Measurements from ENCODE around the gene PFN3. TPM values are rescaled to one million over a fixed set of nuclear protein-coding genes. Genes with fewer than 3 reads are reported as not detected.

The PFN3 gene
- total and polyA plus RNA-seq, 2 of the 4 experiments (the other 2 are of a cell fraction), result not detected

GRCh38 chr5:177392765-177393164 is 7.7 kb downstream of the PFN3 start:
- H2BK5ac ChIP-seq (ENCODE audit: low read depth, low read length, poor library complexity, severe bottlenecking), result no peak overlapping the region
- no peak overlapping the region for H3K9ac ChIP-seq (ENCODE audit: low read depth, low read length)
- peaks cover 37% of the 10 kb centered on the region for H3K27me3 ChIP-seq (ENCODE audit: control insufficient read depth, insufficient read depth, low read length)
- no peak overlapping the region for H2BK120ac ChIP-seq (ENCODE audit: low read depth, low read length)
- ChIA-PET CTCF (interaction anchor here (0.7 to 4.9 kb wide), 2 partner anchors 10 to 22 kb away, joined by 4 to 56 read pairs; partner anchors contain the start of gene PFN3), POLR2A (ENCODE audit: unreplicated experiment) (no interaction called here)
- H3K4me1 ChIP-seq (ENCODE audit: control insufficient read depth, insufficient read depth, low read length), result peaks cover 16% of the 10 kb centered on the region
- ATAC-seq (ENCODE audit: low read depth) (no peak), DNase-seq (no peak)
- TF ChIP-seq MAFK (IDR thresholded peaks at IDR 0.05; ENCODE audit: low read depth, low read length) (no peak), RFX5 (IDR thresholded peaks at IDR 0.05; ENCODE audit: low read depth, low read length) (no peak), CHD1 (IDR thresholded peaks at IDR 0.05; ENCODE audit: low read depth, low read length) (no peak), BHLHE40 (IDR thresholded peaks at IDR 0.05; ENCODE audit: low read depth, low read length) (no peak), POLR2A (IDR thresholded peaks at IDR 0.05; ENCODE audit: low read depth, low read length) (no peak), ELK1 (IDR thresholded peaks at IDR 0.05; ENCODE audit: borderline replicate concordance, low read depth, low read length) (no peak), MAZ (IDR thresholded peaks at IDR 0.05; ENCODE audit: borderline replicate concordance, low read depth, low read length) (no peak), USF2 (IDR thresholded peaks at IDR 0.05; ENCODE audit: low read depth, low read length) (no peak), MXI1 (IDR thresholded peaks at IDR 0.05; ENCODE audit: borderline replicate concordance, low read depth, low read length) (no peak), FOS (IDR thresholded peaks at IDR 0.05; ENCODE audit: low read depth, low read length) (no peak), RCOR1 (IDR thresholded peaks at IDR 0.05; ENCODE audit: insufficient replicate concordance, low read length) (no peak), NFE2L2 (IDR thresholded peaks at IDR 0.05; ENCODE audit: low read depth, low read length) (no peak), CEBPB (IDR thresholded peaks at IDR 0.05; ENCODE audit: low read depth, low read length) (no peak), CTCF (conservative IDR thresholded peaks at IDR 0.05; ENCODE audit: low read depth, low read length) (no peak), SMC3 (IDR thresholded peaks at IDR 0.05; ENCODE audit: low read depth, low read length) (no peak), RAD21 (IDR thresholded peaks at IDR 0.05; ENCODE audit: low read length) (no peak)
- H3K23ac ChIP-seq (ENCODE audit: low read depth, low read length), result no peak overlapping the region
- H4K5ac ChIP-seq (ENCODE audit: low read depth, low read length), result no peak overlapping the region
- WGBS, 2 experiments (ENCODE audit: extremely low coverage in 2 of 2, insufficient read length in 1 of 2), result no CpG with 5 or more reads among the region's 5 CpGs
- no peak overlapping the region for H2BK15ac ChIP-seq (ENCODE audit: low read depth, low read length)
- no peak overlapping the region for H3K4me3 ChIP-seq (ENCODE audit: insufficient read depth, low read depth, low read length)
- H2AK9ac ChIP-seq (replicated peaks; ENCODE audit: low read depth, low read length, poor library complexity), result no peak overlapping the region
- in situ Hi-C loops (cut with MboI; ENCODE audit: low sequenced_read_pairs), result no loop called here
- no TSS peak for BruUV-seq (replicated peaks)
- H3K14ac ChIP-seq (replicated peaks; ENCODE audit: low read depth, low read length), result no peak overlapping the region
- no peaks in the 10 kb centered on the region for H3K9me3 ChIP-seq (ENCODE audit: control insufficient read depth, insufficient read depth, low read length)
- no peak overlapping the region for H2AK5ac ChIP-seq (ENCODE audit: low read depth, low read length)
- no peak overlapping the region for H3K4ac ChIP-seq (ENCODE audit: low read depth, low read length)
- H4K20me1 ChIP-seq (ENCODE audit: insufficient read depth, low read length), result peaks cover 19% of the 10 kb centered on the region
- no peak overlapping the region for H2AFZ ChIP-seq (replicated peaks; ENCODE audit: low read length, poor library complexity)
- no peak overlapping the region for H3K27ac ChIP-seq (ENCODE audit: insufficient read depth, low read length)
- dilution Hi-C loops (cut with HindIII; ENCODE audit: low sequenced_read_pairs, unreplicated experiment), result no loop called here
- H4K91ac ChIP-seq (ENCODE audit: insufficient read depth, low read depth, low read length), result no peak overlapping the region
- peaks cover 0 to 2% of the 10 kb centered on the region in 2 experiments; a peak in 1 of 4 replicates for H3K79me1 ChIP-seq (ENCODE audit: low read depth in 1 of 2, low read length in 2 of 2)
- intact Hi-C loops (cut with micrococcal nuclease), result no loop called here
- no peak overlapping the region for H3K56ac ChIP-seq (ENCODE audit: extremely low read depth, insufficient read depth, low read length)
- H4K8ac ChIP-seq (ENCODE audit: low read depth in 2 of 2, low read length in 2 of 2), result no peak overlapping the region
- H3K36me3 ChIP-seq (ENCODE audit: control insufficient read depth, insufficient read depth, low read length), result no peaks in the 10 kb centered on the region
- peaks cover 13% of the 10 kb centered on the region for H3K9me1 ChIP-seq (ENCODE audit: insufficient read depth, low read length)
- H3K4me2 ChIP-seq (ENCODE audit: low read depth, low read length), result no peak overlapping the region
- H2BK20ac ChIP-seq (ENCODE audit: low read depth, low read length), result no peak overlapping the region
- H3K18ac ChIP-seq (ENCODE audit: low read depth, low read length), result no peak overlapping the region

Measured in IMR-90 (cell line).